Vagina (tissue), 2 donors: Measurements from ENCODE around the gene ITGA11. TPM values are rescaled to one million over a fixed set of nuclear protein-coding genes. Genes with fewer than 3 reads are reported as not detected.

Experiments
- DNase-seq, 2 donors: peaks; one replicate each; pipeline ENCODE4 v3.0.0-alpha.2; 2017; ENCODE audit errors: extremely low spot score in 2 of 2
- H3K27ac ChIP-seq: fragments of 200-600 bp; sonication (generic); one replicate; pipeline ENCODE4 v1.5.1; 2019
- H3K27me3 ChIP-seq: fragments of 200-600 bp; sonication (generic); one replicate; pipeline ENCODE4 v1.5.1; 2019
- H3K36me3 ChIP-seq, 2 donors: fragments of 200-600 bp; sonication (generic); one replicate each; pipeline ENCODE4 v1.5.1; 2017 to 2019
- H3K4me1 ChIP-seq: fragments of 200-600 bp; sonication (generic); one replicate; pipeline ENCODE4 v1.5.1; 2019
- H3K4me3 ChIP-seq, 2 donors: fragments of 200-600 bp; sonication (generic); 1 replicate in 1 of 2; 2 replicates in 1 of 2; pipeline ENCODE4 v1.5.1; 2016 to 2019
- H3K9me3 ChIP-seq: fragments of 200-600 bp; sonication (generic); one replicate; pipeline ENCODE4 v1.5.1; 2019
- POLR2A ChIP-seq, 2 donors: fragments of 450-650 bp; IDR thresholded peaks; one replicate each; pipeline ENCODE4 v1.6.1; 2017; ENCODE audit warnings: antibody characterized with exemption in 2 of 2, mild to moderate bottlenecking in 2 of 2, moderate library complexity in 2 of 2
- POLR2AphosphoS5 ChIP-seq, 2 donors: sonication (generic); formaldehyde crosslinking; IDR thresholded peaks; one replicate each; pipeline ENCODE4 v1.9.0; 2017; ENCODE audit warnings: antibody characterized with exemption in 2 of 2, mild to moderate bottlenecking in 2 of 2, low read depth in 1 of 2; ENCODE audit not compliant: insufficient read depth in 1 of 2
- intact Hi-C: fragments of 100-400 bp; cut with DNase I; formaldehyde crosslinking; loops from one replicate; pipeline ENCODE4 v1.15.1; 2023
- total RNA-seq: library from RNA; depleted of rRNA; stranded (reverse); fragments of >200 nt; gene quantifications from one replicate; pipeline ENCODE4 v1.2.3, GENCODE V29; 2016
- TF ChIP-seq, protein P1 (sequence below), 3 experiments: fragments of 450-650 bp in 2 of 3; fragments of 200-600 bp in 1 of 3; sonication (generic) in 1 of 3; IDR thresholded peaks; one replicate each; pipeline ENCODE4 v1.5.1; 2017 to 2019; ENCODE audit warnings: antibody characterized with exemption in 3 of 3, mild to moderate bottlenecking in 2 of 3, moderate library complexity in 2 of 3

The ITGA11 gene
- total RNA-seq, 1 donor from 2014 or later = 15.5 TPM

DNA sequence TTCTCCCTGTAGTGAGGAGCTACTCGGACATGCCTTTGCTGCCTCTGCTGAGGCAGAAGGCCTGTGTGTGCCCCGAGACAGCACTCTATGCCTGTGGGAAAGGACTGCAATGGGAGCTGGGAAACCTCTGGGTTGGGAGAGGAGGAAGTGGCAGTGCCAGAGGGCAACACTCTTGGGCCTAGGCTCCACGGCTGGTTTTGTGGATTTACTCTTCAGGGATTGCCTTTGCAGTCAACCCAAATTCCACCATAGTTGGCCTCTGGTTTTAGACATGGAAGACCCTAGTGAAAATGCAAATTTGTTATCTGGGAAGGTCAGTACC, 46.8 kb downstream of the ITGA11 start:
- H3K27ac ChIP-seq = peak overlapping the region; percentile 78
- H3K4me1 ChIP-seq = peaks cover 25% of the 10 kb centered on the region
- no peaks in the 10 kb centered on the region for H3K9me3 ChIP-seq
- intact Hi-C loops = no loop called here
- no peak overlapping the region for H3K4me3 ChIP-seq
- no peaks in the 10 kb centered on the region for H3K27me3 ChIP-seq
- no peaks in the 10 kb centered on the region for H3K36me3 ChIP-seq
- TF ChIP-seq POLR2A (IDR thresholded peaks at IDR 0.05) = no peak
- TF ChIP-seq, protein P1, sequence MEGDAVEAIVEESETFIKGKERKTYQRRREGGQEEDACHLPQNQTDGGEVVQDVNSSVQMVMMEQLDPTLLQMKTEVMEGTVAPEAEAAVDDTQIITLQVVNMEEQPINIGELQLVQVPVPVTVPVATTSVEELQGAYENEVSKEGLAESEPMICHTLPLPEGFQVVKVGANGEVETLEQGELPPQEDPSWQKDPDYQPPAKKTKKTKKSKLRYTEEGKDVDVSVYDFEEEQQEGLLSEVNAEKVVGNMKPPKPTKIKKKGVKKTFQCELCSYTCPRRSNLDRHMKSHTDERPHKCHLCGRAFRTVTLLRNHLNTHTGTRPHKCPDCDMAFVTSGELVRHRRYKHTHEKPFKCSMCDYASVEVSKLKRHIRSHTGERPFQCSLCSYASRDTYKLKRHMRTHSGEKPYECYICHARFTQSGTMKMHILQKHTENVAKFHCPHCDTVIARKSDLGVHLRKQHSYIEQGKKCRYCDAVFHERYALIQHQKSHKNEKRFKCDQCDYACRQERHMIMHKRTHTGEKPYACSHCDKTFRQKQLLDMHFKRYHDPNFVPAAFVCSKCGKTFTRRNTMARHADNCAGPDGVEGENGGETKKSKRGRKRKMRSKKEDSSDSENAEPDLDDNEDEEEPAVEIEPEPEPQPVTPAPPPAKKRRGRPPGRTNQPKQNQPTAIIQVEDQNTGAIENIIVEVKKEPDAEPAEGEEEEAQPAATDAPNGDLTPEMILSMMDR (IDR thresholded peaks at IDR 0.05) = no peak
- no peak for TF ChIP-seq POLR2AphosphoS5 (IDR thresholded peaks at IDR 0.05; ENCODE audit: insufficient read depth in 1 of 2, low read depth in 1 of 2)
- DNase-seq = peak; percentile 58 to 83

DNA sequence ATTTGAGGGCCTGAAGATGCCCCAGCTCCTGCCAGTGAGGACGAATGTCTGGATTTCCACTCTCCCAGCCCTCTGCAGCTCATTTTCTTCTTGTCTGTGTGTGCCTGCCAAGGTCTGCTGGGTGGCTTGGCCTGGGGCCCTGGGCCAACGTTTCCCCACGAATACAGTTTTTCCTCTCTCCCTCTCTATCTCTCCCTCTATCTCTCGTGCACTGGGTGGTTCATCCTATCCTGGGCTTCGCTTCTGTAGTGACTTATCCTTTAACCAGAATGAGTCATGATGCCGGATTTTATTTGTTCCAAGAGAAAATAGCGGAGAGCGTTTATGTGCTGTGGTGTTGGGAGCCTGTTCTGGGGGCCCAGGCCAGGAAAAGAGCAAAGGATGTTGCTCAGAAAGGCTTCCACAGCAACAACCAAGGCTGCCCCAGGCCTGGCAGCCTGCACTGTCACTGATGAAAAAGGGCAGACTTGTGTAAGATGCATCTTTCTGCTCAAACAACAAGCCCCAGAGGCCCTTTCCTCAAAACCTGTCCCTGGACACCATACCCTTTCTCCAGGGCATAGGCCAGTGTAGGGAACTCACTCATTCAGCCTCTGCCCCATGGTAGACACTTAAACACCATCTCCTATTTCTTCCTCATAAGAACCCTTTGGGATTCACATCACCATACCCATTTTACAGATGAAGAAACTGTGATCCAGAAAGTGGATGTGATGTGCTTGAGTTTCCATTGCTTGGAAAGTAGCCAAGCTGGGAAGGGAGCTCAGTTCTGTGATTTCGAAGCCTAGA, 47.3 kb downstream of the ITGA11 start:
- DNase-seq = peak; percentile 85 to 87
- Histone ChIP-seq H3K27ac (peak overlapping the region; percentile 78), H3K27me3 (no peaks in the 10 kb centered on the region), H3K4me1 (peaks cover 25% of the 10 kb centered on the region), H3K9me3 (no peaks in the 10 kb centered on the region), H3K4me3 (no peak overlapping the region), H3K36me3 (no peaks in the 10 kb centered on the region)
- TF ChIP-seq POLR2AphosphoS5 (IDR thresholded peaks at IDR 0.05; ENCODE audit: insufficient read depth in 1 of 2, low read depth in 1 of 2) = peak; percentile 42 to 52
- TF ChIP-seq, protein P1 (IDR thresholded peaks at IDR 0.05) = no peak
- intact Hi-C loops = no loop called here

DNA sequence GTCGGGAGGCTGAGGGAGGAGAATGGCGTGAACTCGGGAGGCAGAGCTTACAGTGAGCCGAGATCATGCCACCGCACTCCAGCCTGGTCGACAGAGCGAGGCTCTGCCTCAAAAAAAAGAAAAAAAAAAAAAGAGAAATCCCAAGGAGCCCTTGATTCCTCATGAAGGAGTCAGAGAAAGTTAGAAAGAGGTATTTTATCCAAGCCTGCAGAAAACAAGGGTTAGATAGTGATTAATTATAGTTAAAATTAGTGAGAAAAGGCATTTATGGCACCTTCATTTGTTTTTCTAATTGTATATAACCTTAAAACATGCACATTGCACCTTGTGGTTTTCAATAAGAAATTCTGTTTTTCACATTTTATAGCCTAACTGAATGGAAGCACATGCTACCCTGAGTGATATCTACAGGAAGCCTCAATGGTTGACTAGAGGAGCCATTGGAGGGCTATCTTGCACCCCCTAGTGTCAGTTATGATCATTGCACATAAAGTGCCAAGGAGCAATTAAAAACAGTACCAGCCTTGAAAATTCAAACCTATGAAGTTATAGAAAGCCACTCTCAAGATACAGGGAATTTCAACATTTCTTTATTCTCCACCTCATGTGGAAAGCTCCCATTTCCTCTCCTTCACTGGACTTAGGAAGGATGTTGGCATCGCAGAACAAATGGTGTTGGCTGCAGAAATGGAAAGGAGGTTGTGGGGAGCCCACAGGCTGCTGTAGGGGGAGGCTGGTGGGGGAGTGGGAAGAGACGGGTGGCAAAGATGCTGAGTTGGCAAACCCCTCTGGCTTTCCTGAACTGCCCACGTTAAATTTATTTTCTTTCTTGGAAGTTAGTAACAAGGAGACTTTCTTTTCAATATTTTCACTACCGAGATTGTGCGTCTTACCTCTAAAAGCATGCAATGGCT, 48.5 kb downstream of the ITGA11 start:
- intact Hi-C loops = no loop called here
- Histone ChIP-seq H3K9me3 (no peaks in the 10 kb centered on the region), H3K36me3 (no peaks in the 10 kb centered on the region), H3K27me3 (no peaks in the 10 kb centered on the region), H3K4me3 (no peak overlapping the region), H3K27ac (peak overlapping the region; percentile 78), H3K4me1 (peaks cover 25% of the 10 kb centered on the region)
- TF ChIP-seq, protein P1 (IDR thresholded peaks at IDR 0.05) = peak; percentile 13 to 69 (median 50)
- no peak for TF ChIP-seq POLR2A (IDR thresholded peaks at IDR 0.05)
- no peak for TF ChIP-seq POLR2AphosphoS5 (IDR thresholded peaks at IDR 0.05; ENCODE audit: insufficient read depth in 1 of 2, low read depth in 1 of 2)
- DNase-seq = no peak

DNA sequence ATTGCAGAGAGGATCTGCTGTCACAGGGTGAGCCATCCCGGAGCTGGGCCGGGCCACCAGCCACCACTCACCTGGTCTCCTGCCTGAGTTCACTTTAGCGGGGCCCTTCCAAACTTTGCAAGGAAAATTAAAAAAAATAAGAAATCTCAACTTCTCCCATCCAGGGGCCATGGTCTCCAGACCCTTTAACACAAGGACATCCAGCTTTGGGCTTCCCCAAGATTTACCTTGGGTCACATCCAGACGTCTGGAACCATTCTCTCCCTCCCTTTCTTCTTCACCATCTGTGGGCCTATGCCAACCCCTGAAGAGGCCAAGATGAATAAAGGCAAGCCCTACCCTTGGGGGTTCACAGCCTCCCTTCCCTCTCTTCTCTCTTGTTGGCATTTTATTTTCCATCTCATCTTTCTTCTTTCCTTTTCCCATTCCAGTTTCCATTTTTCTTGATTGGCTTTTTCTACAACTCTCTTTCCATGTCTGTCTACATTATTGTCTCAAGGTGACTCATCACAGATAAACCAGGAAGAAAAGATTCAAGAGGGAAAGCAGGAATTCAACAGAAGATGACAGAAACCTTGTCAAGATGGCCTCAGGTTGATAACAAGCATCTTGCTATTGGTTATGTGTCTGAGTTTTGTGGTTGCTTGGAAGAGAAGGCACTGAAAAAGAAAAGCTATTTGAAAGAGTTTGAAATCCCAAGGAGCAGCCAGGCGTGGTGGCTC, 49.5 kb downstream of the ITGA11 start:
- Histone ChIP-seq H3K36me3 (no peaks in the 10 kb centered on the region), H3K27ac (peak overlapping the region; percentile 28), H3K27me3 (no peaks in the 10 kb centered on the region), H3K9me3 (no peaks in the 10 kb centered on the region), H3K4me1 (peaks cover 25% of the 10 kb centered on the region), H3K4me3 (no peak overlapping the region)
- intact Hi-C loops = no loop called here
- DNase-seq = peak; percentile 61 to 72
- TF ChIP-seq POLR2A (IDR thresholded peaks at IDR 0.05) (no peak), POLR2AphosphoS5 (IDR thresholded peaks at IDR 0.05; ENCODE audit: insufficient read depth in 1 of 2, low read depth in 1 of 2) (no peak)
- TF ChIP-seq, protein P1 (IDR thresholded peaks at IDR 0.05) = no peak
